ENCODE results near the gene DLG5.
A peak's percentile ranks its signal among the peaks of the same experiment; 100 is the strongest.

The DLG5 gene

DNA sequence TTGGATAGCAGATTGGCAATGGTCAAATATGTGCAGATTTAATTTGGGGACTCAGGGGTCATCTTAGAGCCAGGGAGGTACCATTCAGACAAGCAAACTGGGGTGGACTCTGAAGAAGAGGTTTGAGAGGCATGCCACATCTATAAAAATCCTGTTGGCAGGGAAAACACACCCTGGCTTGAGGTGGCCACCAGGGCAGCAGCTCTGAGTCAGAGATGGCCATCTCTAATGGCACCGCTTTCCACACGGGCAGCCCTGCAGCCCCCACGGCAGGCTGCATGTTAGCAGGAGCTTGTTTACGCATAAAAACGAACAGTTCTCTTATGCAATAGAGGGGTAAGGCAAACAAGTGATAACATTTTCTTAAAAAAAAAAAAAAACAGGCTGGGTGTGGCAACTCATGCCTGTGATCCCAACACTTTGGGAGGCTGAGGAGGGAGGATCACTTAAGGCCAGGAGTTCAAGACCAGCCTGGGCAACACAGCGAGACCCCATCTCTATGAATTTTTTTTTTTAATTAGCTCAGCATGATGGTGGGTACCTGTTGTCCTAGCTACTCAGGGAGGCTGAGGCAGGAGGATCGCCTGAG, 14.9 kb downstream of the DLG5 start:
- no peak for DNase-seq

DNA sequence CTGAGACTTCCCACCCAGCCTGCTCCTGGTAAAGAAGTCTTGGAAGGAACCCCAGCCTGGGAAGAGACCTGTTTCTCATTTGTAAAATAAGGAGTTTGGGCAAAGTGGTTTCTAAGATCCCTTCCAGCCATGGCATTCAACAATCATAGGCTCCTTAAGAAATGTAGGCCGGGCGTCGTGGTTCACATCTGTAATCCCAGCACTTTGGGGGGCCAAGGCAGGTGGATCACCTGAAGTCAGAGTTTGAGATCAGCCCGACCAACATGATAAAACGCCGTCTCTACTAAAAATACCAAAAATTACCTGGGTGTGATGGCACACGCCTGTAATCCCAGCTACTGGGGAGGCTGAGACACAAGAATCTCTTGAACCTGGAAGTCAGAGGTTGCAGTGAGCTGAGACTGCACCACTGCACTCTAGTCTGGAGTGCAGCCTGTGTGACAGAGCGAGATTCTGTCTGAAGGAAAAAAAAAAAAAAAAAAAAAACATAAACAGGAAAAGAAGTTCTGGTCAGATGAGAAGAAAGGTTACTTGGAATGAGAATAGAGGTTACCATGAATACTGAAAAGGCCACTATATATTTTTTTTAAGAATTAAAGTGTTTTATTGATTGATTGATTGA, 15.9 kb downstream of the DLG5 start:
- no peak for DNase-seq

DNA sequence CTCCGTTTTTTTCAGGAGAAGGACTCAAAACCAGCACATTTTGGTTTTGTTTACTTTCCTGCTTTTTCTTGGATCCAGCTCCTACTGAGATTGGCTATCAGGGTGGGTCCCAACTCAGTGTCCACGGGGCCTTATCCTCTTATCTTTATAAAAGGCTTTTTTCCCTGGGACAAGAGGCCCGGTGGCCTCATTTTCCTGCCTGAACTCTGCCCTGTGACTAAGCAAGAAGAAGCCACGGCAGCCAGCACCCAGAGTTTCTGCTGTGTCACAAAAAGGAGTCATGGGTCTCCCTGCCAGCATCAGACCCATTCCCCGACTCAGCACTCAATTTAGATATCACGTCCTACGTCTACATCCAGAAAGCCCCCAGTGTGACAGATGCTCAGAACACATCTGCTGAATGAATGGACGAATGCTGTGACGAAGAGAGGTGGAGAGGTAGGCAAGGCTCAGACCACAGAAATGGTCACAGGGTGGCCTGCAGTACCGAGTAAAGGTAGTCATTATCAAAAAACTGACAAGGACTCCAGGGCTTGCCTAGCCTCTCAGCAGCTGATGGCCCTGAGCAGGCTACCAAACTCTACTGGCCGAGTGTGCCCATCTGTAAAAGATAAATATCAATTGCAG, 16.7 kb downstream of the DLG5 start:
- peak; percentile 42 for DNase-seq

DNA sequence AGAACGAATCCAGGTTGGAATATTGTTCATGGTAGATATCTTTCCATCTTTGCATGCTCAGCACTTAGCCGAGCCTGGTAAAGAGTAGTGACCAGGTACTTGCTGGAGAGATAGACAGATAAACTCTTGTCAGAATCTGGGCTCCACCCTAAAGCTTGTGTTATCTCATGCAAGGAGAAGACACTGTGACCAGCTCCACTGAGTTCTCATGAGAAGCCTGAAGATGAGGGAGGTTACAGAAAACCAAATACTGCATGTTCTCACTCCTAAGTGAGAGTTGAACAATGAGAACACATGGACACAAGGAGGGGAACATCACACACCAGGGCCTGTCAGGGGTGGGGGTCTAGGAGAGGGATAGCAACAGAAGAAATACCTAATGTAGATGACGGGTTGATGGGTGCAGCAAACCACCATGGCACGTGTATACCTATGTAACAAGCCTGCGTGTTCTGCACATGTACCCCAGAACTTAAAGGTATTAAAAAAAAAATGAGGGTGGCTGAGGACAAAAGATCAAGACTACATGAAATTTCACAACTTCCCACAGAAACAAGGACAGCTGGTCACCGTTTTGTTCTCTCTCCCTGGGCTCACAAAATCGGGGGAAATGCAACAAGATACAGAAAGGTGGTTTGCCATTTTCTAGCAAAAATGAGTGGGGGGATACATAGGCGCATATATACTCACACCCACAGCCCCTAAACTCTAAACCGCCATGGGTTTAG, 17.4 kb downstream of the DLG5 start:
- no peak for DNase-seq

DNA sequence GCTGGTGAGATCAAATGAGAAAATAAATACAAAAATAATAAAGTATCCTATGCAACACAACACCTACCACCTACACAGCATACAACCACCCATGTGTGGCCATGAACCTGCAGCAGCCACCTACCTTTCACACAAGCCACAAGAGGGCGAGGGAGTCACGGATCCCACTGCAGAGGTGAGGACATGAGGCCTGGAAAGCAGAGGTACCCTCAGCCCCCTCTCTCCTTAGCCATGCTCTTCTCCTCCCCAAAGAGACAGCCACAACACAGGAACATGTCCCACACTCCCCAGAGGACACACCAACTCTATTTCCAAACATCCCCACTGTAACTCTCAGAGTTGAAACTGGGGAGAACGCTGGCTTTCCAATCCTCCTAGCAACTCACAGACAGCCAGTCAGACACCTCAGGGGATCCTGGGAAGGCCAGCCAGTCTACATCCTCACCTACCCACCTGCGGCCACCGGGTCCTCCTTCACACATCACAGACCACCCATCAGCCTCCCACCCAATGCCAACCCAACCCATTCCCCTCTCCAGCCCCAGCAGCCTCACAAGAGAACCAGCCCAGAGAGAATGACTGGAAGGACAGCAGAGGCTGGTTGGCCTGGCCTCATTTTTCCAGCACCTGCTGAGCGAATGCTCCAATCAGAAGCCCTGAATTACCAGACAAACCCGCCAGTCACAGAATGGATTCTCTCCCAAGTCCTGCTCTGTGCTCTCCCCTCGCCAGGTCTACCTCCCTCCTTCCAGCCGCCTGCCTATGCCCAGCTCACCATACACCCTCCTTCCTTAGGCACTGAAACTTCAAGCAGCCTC, 18.4 kb downstream of the DLG5 start:
- DNase-seq: peak; percentile 16

DNA sequence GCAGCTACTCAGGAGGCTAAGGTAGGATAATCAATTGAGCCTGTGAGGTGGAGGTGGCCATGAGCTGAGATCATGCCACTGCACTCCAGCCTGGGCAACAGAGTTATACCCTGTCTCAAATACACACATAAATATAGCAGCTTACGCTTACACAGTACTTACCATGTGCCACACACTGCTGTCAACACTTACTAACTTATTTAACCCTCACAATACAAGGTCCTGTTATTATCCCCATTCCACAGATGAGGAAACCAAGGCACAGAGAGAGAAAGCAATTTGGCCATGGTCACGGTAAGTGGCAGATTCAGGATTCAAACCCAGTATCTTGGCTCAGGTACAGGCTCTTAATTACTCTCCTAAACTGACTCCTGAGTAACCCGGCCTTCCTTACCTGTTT, 19.1 kb downstream of the DLG5 start:
- DNase-seq: no peak

DNA sequence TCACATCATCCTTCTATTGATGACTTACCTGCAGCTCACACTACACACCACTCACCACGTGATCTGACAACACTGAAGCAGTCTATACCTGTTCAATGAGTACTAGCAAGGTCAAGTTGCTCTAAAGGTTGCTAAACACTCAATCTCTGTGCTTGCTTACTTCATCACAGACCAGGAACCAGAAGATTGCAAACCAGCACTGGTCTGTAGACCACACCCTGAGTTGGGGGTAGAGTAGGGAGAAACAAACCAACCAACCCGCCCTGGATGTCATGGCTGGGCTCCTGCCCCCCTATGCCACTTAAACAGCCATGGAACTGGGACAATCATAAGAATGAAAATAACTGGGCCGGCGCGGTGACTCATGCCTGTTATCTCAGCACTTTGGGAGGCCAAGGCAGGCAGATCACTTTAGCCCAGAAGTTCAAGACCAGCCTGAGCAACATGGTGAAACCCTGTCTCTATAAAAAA, 19.6 kb downstream of the DLG5 start:
- DNase-seq: no peak

DNA sequence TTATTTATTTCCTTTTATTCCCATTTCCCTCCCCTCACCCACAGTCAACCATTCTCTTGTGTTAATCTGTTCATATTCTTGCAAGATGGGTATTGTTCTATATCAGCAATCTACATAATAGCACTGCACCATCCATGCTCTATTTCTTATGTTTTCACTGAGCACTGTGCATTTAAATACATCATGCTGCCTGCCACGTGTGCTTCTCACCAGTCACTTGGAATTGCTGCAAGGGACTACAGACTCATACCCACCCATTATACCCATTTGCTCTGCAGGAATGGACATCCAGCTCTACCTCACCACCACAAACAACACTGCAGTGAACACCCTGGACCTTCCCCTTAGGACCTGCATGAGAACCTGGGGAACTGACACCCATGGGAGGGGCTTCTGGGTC, 20.8 kb downstream of the DLG5 start:
- no peak for DNase-seq

DNA sequence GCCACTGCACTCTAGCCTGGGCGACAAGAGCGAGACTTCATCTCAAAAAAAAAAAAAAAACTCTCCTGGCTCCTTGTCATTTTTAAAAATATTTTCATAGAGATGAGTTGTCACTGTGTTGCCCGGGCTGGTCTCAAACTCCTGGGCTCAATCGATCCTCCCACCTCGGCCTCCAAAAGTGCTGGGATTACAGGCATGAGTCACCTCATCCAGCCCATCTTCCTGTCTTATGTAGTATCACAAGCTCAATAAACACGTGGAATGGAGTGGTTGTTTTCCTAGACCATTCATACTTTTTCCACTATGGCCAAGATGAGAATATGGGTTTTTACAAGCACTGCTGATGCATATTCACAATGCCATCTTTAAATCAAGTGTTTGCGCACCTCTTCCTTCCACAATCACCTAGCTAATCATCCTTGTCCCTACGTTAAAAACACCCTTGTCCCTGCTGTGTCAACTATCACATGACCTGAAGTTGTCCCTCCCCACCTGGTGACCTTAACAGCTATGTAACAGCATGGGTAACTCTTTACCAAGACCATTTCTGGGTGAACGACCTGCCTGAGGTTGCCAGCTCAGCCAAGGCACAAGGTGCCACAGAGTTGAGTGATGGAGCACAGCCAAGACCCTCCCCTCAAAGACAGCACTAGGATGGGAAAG, 21.3 kb downstream of the DLG5 start:
- DNase-seq: no peak

DNA sequence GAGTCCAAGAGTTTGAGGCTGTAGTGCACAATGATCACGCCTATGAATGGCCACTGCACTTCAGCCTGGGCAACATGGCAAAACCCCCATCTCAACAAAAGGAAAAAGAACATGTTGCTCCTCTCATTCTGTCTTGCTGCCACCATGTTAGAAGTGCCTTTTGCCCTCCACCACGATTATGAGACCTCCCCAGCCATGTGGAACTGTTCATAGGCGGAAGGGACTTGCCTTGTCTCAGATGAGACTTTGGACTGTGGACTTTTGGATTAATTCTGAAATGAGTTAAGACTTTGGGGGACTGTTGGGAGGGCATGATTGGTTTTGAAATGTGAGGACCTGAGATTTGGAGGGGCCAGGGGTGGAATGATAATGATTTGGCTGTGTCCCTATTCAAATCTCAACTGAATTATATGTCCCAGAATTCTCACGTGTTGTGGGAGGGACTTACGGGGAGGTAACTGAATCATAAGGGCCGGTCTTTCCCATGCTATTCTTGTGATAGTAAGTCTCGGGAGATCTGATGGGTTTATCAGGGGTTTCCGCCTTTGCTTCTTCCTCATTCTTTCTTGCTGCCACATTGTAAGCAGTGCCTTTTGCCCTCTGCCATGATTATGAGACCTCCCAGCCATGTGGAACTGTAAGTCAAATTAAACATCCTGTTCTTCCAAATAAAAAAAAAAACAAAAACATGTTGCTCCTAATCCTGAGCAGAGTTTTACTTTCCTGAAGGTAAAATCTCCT, 22.3 kb downstream of the DLG5 start:
- DNase-seq: no peak

DNA sequence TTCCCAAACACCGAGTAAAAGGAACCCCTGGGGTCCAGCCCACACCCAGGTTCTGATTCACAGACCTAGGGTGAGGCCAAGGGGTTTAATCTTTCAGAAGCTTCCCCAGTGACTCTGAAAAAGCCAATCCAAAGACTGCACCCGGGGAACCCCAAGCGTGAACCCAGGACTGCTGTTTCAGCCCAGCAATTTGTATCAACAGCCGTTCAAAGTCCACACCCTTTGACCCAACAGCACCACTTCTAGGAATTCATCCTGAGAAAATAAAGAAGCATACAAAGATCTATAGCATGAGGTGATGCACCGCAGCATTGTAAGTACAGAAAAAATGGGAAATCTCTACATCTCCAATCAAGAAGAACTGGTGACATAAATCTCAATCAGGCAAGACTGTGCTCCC, 24.4 kb downstream of the DLG5 start:
- DNase-seq: no peak

DNA sequence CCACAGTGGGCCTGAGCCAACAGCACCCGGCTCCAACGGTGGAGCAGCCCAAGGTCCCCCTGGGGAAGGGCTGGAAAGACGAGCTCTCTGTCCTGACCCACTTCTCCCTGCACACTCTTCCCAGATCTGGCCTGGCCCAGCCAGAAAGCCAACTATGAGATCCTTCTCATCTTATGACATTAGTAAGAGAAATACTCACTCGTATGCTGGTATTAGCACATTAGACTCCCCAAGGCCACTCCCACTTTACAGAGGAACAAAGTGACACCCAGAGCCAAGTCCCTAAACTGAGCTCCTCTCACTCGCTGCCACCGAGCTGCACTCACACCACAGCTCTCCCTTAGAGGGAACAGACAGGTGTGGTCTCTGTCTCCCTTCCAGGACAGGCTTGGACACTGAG, 24.8 kb downstream of the DLG5 start:
- no peak for DNase-seq

DNA sequence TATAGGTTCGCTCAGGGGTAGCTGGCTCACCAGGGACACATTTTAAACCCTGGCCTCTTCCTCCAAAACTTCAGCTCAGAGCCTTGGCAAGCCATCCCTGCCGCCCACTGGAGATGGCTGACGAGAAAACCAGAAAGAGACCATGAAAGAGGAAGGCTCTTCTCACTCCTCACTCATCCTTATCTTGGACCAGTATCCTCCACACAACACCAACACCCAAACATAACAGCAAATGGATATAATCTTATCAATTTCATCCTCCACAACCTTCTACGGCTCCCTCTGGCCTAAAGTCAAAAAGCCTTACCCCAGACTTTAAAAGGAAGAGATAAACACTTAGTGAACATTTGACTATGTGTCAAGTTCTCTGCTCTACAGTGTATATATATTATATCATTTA, 26.9 kb downstream of the DLG5 start:
- DNase-seq: no peak

DNA sequence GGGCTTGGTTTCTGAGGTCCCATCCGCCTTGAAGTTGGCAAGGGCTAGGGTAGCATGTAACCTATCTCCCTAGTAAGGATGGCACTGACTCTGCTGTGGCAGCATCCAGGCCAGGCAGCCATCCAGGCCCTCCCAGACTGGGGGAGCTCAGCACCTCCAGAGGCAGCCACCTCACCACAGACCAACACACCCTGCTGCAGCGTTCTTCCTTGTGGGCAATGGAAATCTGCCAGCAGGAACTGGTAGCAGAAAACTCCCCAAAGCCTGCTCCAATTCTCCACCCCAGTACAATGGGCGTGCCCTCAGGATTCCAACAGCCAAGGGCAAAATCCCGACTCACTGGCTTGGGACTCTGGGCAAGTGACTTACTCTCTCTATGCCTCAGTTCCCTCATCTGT, 27.5 kb downstream of the DLG5 start:
- DNase-seq: peak; percentile 41

DNA sequence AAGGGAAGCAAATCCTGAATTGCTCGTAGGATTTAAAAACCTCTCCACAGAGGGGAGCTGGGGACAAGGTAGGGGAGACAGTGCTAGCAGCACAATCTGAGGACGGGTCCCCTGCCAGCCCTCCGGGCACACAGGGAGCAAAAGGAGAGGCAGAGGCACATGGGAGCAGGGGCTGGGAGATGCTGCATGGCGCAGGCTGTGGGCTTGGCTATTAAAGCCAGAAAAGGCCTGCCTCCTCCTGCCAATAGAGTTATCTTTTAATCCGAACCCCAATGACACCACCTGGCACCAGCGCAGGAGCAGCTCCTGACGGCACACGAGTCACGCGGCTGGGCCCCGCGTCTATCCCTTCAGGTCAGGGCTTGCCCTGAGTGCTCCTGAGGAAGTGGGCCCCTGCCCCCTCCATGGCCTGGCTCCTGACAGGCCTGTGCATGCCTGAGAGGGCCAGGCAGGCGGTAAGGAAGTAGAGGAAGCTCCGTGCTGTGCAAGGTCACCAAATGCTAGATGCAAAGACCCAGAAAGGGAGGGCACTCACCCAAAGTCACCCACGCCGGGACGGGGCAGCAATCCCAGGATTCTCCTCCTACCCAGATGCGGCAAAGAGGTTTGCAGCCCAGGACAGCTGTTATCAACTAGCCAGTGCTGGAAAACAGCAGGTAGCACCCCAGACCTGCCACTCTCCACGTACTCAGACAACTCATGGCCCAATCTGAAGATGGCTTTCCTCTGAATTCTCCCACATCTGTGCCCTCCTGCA, 28.1 kb downstream of the DLG5 start:
- DNase-seq: peak; percentile 48

DNA sequence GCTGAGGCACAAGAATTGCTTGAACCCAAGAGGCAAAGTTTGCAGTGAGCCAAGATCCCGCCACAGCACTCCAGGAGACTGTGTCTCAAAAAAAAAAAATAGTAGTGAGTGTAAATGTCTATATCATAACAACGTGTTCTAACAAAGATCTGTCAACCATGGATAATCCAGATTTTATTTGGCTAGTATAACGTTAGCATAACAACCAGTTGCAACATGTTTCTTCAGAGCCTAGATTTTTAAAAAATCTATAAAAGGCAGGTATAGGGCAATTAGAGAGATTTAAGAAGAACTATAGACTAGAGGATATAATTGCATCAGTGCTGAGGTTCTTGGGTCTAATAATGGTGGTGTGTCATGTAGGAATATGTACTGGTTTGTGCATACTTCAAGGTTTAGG, 30.5 kb downstream of the DLG5 start:
- no peak for DNase-seq

DNA sequence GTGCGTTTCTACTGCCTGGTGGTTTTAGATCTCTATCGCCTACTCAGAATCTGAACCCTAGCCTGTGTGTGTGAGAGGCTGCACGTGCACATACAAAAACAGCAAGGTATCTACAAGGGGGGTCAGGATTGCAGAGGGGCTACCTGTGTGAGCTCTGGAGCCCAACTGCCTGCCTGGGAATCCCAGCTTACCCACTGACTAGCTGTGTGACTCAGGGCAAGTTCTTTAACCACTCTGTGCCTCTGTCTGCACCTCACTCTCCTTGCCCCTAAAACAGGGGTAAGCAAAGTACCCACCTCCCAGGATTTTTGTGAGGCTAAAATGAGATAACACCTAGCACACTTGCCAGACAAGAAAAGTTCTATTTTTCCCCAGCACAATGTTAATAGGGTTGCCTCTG, 32.5 kb downstream of the DLG5 start:
- no peak for DNase-seq

DNA sequence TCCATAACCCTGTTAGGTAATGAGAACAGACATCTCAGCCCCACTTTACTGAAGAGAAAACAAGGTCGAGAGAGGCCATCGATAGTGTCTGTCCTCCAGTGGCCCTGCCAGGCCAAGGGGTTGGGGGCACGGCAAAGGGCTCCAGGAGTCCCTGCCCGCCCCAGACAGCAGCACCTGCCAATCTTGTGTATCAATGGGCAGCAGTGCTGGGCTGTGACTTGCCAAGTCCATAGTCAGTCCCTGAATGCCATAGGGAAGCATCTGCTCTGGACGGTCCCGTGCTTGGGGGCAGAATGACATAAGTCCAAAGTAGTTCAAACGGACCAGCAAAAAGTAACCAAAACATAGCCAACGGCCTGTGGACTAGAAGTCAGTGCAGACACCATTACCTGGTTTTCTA, 33.2 kb downstream of the DLG5 start:
- DNase-seq: no peak

DNA sequence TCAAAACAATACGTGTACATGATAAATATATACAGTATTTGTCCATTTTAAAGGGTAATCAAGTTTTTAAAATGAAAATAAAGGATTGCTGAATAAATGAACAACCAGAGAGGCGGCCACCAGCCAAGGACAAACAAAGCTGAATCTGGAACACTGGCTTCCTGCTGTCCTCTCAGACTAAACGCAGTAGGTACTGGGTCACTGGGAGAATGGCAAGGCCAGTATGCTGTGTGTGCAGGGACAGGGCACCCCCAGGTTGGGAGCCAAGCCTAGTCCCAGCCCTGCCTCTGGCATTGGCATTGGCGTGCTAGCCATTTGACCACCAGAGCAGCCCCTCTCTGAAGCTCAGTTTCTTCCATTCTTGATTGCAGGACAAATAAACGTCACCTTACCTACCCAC, 33.8 kb downstream of the DLG5 start:
- no peak for DNase-seq

DNA sequence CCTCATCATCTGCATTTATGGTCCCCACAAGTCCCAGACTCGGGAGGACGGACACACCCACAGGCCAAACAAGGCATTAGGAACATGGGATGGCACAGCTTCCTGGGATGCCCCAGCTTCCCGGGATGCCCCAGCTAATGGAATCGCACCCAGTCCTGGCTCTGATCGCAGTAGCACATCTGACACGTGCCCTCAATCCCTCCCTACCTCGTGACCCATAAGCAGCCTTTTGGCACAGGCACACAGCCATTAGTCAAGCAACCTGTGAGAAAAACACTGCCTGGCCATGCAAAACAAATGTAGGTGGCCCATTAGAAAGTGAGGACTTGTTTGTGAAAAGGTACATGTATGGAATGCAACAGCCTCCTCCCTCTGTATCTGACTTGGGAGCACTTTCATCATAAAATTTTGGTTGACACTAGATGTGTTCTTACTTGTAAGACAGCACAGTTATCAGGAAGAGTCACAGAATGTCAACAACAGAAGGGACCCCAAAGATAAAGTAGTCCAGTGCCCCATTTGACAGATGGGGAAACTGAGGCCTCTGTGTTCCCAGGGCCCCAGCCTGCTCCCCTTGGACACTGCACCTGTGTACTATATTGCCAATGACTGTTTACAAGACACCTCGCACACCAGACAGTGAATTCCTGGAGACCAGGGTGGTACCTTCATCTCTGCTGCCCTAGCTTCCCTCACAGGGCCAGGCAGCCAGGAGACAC, 34.4 kb downstream of the DLG5 start:
- no peak for DNase-seq

Data from GF-D8 (cell line).